SK-N-SH treated with all-trans-retinoic acid at 6 μM for 48 hours (cell line): ENCODE results near the gene KCNIP1.

Experiments used
- ATAC-seq: fragments of 200-7000 bp; cut with Tn5 transposase; 3 replicates; pipeline ENCODE4 v1.9.1; 2020; ENCODE audit warnings: mild to moderate bottlenecking, moderate library complexity
- ARNTL ChIP-seq: fragments of 450-650 bp; formaldehyde crosslinking; IDR thresholded peaks from 2 replicates; pipeline ENCODE4 v1.5.0; 2020; ENCODE audit warnings: low read depth, mild to moderate bottlenecking, moderate library complexity, borderline replicate concordance
- CSDC2 ChIP-seq: fragments of 250-450 bp; sonication (Bioruptor Pico); IDR thresholded peaks from 2 replicates; pipeline ENCODE4 v1.5.0; 2020; ENCODE audit warnings: mild to moderate bottlenecking, moderate library complexity
- ESRRG ChIP-seq: fragments of 250-450 bp; sonication (Bioruptor Pico); IDR thresholded peaks from 2 replicates; pipeline ENCODE4 v1.6.1; 2021; ENCODE audit warnings: mild to moderate bottlenecking
- GLIS3 ChIP-seq: fragments of 250-450 bp; sonication (Bioruptor Pico); IDR thresholded peaks from 2 replicates; pipeline ENCODE4 v1.5.0; 2020; ENCODE audit warnings: mild to moderate bottlenecking, moderate library complexity
- ISL1 ChIP-seq: fragments of 250-450 bp; sonication (Bioruptor Pico); IDR thresholded peaks from 2 replicates; pipeline ENCODE4 v2.1.2; 2022; ENCODE audit warnings: mild to moderate bottlenecking, moderate library complexity
- OSR1 ChIP-seq: fragments of 250-450 bp; sonication (Bioruptor Pico); IDR thresholded peaks from 2 replicates; pipeline ENCODE4 v1.8.0; 2022; ENCODE audit warnings: moderate library complexity, mild to moderate bottlenecking, inconsistent platforms
- PPARA ChIP-seq: fragments of 250-450 bp; sonication (Bioruptor Pico); IDR thresholded peaks from 2 replicates; pipeline ENCODE4 v1.5.0; 2020; ENCODE audit warnings: mild to moderate bottlenecking, borderline replicate concordance
- RARB ChIP-seq: fragments of 250-450 bp; sonication (Bioruptor Pico); IDR thresholded peaks from 2 replicates; pipeline ENCODE4 v1.8.0; 2021; ENCODE audit warnings: mild to moderate bottlenecking, moderate library complexity
- SNAI2 ChIP-seq: fragments of 250-450 bp; sonication (Bioruptor Pico); IDR thresholded peaks from 2 replicates; pipeline ENCODE4 v1.5.0; 2020; ENCODE audit warnings: mild to moderate bottlenecking, moderate library complexity
- TCF4 ChIP-seq: fragments of 250-450 bp; sonication (Bioruptor Pico); IDR thresholded peaks from 2 replicates; pipeline ENCODE4 v1.8.0; 2021; ENCODE audit warnings: mild to moderate bottlenecking, moderate library complexity, borderline replicate concordance
- TOX ChIP-seq: fragments of 250-450 bp; sonication (Bioruptor Pico); IDR thresholded peaks from 2 replicates; pipeline ENCODE4 v1.8.0; 2021; ENCODE audit warnings: mild to moderate bottlenecking, moderate library complexity, borderline replicate concordance
- ZC3H10 ChIP-seq: fragments of 250-450 bp; sonication (Bioruptor Pico); IDR thresholded peaks from 2 replicates; pipeline ENCODE4 v1.5.1; 2021; ENCODE audit warnings: mild to moderate bottlenecking, moderate library complexity
- ZFP3 ChIP-seq: fragments of 250-450 bp; sonication (Bioruptor Pico); IDR thresholded peaks from 2 replicates; pipeline ENCODE4 v1.5.0; 2020; ENCODE audit warnings: mild to moderate bottlenecking, moderate library complexity
- ZFP30 ChIP-seq: fragments of 450-650 bp; formaldehyde crosslinking; IDR thresholded peaks from 2 replicates; pipeline ENCODE4 v1.5.0; 2022; ENCODE audit warnings: mild to moderate bottlenecking, moderate library complexity
- ZNF565 ChIP-seq: fragments of 450-650 bp; formaldehyde crosslinking; conservative IDR thresholded peaks from 2 replicates; pipeline ENCODE4 v1.5.0; 2020; ENCODE audit warnings: low read depth, mild to moderate bottlenecking, moderate library complexity
- ZNF70 ChIP-seq: fragments of 450-650 bp; formaldehyde crosslinking; IDR thresholded peaks from 2 replicates; pipeline ENCODE4 v1.5.0; 2020; ENCODE audit warnings: mild to moderate bottlenecking, moderate library complexity
- ZNF8 ChIP-seq: fragments of 450-650 bp; formaldehyde crosslinking; IDR thresholded peaks from 2 replicates; pipeline ENCODE4 v1.5.0; 2020; ENCODE audit warnings: mild to moderate bottlenecking, moderate library complexity
- TF ChIP-seq, protein P1 (sequence below): fragments of 250-450 bp; sonication (Bioruptor Pico); IDR thresholded peaks from 2 replicates; pipeline ENCODE4 v1.5.0; 2020; ENCODE audit warnings: mild to moderate bottlenecking, moderate library complexity
- TF ChIP-seq, protein P2 (sequence below): fragments of 250-450 bp; sonication (Bioruptor Pico); IDR thresholded peaks from 2 replicates; pipeline ENCODE4 v1.5.1; 2020; ENCODE audit warnings: low read depth, mild to moderate bottlenecking, moderate library complexity
- TF ChIP-seq, protein P3 (sequence below): fragments of 250-450 bp; sonication (Bioruptor Pico); IDR thresholded peaks from 2 replicates; pipeline ENCODE4 v1.8.0; 2020; ENCODE audit warnings: mild to moderate bottlenecking, moderate library complexity, borderline replicate concordance
- TF ChIP-seq, protein P4 (sequence below): fragments of 250-450 bp; sonication (Bioruptor Pico); IDR thresholded peaks from 2 replicates; pipeline ENCODE4 v1.8.0; 2021; ENCODE audit warnings: low read depth, mild to moderate bottlenecking, moderate library complexity, borderline replicate concordance
- TF ChIP-seq, protein P5 (sequence below): fragments of 250-450 bp; sonication (Bioruptor Pico); IDR thresholded peaks from 2 replicates; pipeline ENCODE4 v1.5.1; 2021; ENCODE audit warnings: mild to moderate bottlenecking, moderate library complexity

KCNIP1 gene

DNA sequence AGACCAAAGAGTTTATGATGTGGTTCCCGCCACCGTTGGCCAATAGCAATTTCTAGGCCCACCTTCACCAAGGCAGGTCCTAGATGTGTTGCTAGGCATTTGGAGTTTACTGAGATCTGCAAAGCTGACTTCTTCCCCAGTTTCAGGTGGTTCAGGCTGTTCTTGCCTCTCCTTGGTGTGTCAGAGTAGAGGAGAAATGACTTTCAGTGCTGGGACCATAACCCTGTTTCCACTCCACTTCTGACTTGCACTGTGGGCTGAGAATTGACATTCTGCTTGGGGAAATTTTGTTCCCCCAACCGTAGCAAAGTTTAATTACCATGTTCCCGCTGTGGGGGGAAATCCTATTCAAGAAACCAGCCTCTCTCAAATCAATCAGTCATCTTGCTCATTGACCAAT is 151.7 kb downstream of the KCNIP1 start:
- ATAC-seq, result no peak
- TF ChIP-seq PPARA (CRISPR knock-in tag) (no peak), ZFP30 (no peak), SNAI2 (CRISPR knock-in tag) (no peak), ARNTL (CRISPR knock-in tag) (no peak), ZNF8 (CRISPR knock-in tag) (no peak), GLIS3 (CRISPR knock-in tag) (no peak), ISL1 (CRISPR knock-in tag) (no peak), TOX (CRISPR knock-in tag) (no peak), ZNF70 (no peak), RARB (CRISPR knock-in tag) (no peak), CSDC2 (CRISPR knock-in tag) (no peak), OSR1 (CRISPR knock-in tag) (no peak)
- TF ChIP-seq, protein P1, sequence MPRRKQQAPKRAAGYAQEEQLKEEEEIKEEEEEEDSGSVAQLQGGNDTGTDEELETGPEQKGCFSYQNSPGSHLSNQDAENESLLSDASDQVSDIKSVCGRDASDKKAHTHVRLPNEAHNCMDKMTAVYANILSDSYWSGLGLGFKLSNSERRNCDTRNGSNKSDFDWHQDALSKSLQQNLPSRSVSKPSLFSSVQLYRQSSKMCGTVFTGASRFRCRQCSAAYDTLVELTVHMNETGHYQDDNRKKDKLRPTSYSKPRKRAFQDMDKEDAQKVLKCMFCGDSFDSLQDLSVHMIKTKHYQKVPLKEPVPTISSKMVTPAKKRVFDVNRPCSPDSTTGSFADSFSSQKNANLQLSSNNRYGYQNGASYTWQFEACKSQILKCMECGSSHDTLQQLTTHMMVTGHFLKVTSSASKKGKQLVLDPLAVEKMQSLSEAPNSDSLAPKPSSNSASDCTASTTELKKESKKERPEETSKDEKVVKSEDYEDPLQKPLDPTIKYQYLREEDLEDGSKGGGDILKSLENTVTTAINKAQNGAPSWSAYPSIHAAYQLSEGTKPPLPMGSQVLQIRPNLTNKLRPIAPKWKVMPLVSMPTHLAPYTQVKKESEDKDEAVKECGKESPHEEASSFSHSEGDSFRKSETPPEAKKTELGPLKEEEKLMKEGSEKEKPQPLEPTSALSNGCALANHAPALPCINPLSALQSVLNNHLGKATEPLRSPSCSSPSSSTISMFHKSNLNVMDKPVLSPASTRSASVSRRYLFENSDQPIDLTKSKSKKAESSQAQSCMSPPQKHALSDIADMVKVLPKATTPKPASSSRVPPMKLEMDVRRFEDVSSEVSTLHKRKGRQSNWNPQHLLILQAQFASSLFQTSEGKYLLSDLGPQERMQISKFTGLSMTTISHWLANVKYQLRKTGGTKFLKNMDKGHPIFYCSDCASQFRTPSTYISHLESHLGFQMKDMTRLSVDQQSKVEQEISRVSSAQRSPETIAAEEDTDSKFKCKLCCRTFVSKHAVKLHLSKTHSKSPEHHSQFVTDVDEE (CRISPR knock-in tag), result no peak
- TF ChIP-seq, protein P2, sequence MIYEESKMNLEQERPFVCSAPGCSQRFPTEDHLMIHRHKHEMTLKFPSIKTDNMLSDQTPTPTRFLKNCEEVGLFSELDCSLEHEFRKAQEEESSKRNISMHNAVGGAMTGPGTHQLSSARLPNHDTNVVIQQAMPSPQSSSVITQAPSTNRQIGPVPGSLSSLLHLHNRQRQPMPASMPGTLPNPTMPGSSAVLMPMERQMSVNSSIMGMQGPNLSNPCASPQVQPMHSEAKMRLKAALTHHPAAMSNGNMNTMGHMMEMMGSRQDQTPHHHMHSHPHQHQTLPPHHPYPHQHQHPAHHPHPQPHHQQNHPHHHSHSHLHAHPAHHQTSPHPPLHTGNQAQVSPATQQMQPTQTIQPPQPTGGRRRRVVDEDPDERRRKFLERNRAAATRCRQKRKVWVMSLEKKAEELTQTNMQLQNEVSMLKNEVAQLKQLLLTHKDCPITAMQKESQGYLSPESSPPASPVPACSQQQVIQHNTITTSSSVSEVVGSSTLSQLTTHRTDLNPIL (CRISPR knock-in tag), result no peak
- TF ChIP-seq, protein P3, sequence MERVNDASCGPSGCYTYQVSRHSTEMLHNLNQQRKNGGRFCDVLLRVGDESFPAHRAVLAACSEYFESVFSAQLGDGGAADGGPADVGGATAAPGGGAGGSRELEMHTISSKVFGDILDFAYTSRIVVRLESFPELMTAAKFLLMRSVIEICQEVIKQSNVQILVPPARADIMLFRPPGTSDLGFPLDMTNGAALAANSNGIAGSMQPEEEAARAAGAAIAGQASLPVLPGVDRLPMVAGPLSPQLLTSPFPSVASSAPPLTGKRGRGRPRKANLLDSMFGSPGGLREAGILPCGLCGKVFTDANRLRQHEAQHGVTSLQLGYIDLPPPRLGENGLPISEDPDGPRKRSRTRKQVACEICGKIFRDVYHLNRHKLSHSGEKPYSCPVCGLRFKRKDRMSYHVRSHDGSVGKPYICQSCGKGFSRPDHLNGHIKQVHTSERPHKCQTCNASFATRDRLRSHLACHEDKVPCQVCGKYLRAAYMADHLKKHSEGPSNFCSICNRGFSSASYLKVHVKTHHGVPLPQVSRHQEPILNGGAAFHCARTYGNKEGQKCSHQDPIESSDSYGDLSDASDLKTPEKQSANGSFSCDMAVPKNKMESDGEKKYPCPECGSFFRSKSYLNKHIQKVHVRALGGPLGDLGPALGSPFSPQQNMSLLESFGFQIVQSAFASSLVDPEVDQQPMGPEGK (CRISPR knock-in tag), result no peak
- TF ChIP-seq, protein P4, sequence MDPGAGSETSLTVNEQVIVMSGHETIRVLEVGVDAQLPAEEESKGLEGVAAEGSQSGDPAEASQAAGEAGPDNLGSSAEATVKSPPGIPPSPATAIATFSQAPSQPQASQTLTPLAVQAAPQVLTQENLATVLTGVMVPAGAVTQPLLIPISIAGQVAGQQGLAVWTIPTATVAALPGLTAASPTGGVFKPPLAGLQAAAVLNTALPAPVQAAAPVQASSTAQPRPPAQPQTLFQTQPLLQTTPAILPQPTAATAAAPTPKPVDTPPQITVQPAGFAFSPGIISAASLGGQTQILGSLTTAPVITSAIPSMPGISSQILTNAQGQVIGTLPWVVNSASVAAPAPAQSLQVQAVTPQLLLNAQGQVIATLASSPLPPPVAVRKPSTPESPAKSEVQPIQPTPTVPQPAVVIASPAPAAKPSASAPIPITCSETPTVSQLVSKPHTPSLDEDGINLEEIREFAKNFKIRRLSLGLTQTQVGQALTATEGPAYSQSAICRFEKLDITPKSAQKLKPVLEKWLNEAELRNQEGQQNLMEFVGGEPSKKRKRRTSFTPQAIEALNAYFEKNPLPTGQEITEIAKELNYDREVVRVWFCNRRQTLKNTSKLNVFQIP (CRISPR knock-in tag), result no peak
- TF ChIP-seq, all 23 proteins: peak for 0

DNA sequence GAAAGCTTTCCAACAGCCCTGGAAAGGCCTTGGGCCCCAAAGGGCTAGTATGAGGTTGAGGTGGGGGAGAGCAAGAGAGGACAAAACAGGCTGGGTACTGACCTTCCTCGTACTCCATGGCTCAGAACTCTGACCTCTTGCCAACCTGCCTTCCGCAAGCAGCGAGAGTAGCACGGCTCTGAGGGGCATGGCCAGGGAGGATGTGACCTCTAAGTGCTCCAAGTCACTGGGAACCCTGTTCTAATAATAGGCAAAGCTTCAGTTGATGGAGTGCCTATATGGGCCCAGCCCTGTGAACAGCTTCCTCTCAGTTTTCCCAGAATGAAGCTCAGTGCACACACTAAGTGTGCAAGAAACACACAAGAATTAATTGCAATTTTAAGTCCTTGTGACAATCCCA is 152.1 kb downstream of the KCNIP1 start:
- no peak for ATAC-seq
- TF ChIP-seq ZFP3 (CRISPR knock-in tag), result no peak
- TF ChIP-seq OSR1 (CRISPR knock-in tag), result no peak
- no peak for TF ChIP-seq ZNF8 (CRISPR knock-in tag)
- no peak for TF ChIP-seq PPARA (CRISPR knock-in tag)
- no peak for TF ChIP-seq ZC3H10 (CRISPR knock-in tag)
- no peak for TF ChIP-seq RARB (CRISPR knock-in tag)
- TF ChIP-seq, protein P1 (CRISPR knock-in tag), result no peak
- TF ChIP-seq ARNTL (CRISPR knock-in tag), result no peak

DNA sequence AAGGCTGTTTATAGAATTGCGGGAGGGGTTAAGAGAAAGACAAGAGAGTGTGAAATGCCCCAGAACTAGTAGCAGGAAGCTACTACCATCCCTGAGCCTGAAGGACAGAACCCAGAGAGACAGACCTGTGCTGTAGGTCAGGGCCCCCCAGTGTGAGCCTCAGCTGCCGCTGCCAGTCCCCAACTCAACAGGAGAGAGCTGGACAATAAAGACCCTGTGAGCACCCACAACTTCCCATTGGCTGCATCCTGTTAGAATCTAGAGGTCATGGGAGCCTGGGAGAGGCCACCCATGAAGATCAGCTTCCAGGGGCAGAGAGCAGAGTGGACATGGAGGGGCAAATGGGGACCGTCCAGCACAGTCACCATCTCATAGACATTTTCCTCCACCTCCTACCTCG is 152.5 kb downstream of the KCNIP1 start:
- TF ChIP-seq ZFP3 (CRISPR knock-in tag), result no peak
- no peak for TF ChIP-seq TCF4 (CRISPR knock-in tag)
- no peak for TF ChIP-seq ESRRG (CRISPR knock-in tag)
- no peak for TF ChIP-seq ZFP30
- no peak for TF ChIP-seq ARNTL (CRISPR knock-in tag)
- no peak for TF ChIP-seq SNAI2 (CRISPR knock-in tag)
- no peak for TF ChIP-seq OSR1 (CRISPR knock-in tag)
- no peak for TF ChIP-seq ZNF565
- TF ChIP-seq CSDC2 (CRISPR knock-in tag), result no peak
- TF ChIP-seq, protein P1 (CRISPR knock-in tag), result no peak
- no peak for TF ChIP-seq RARB (CRISPR knock-in tag)
- no peak for TF ChIP-seq GLIS3 (CRISPR knock-in tag)
- TF ChIP-seq, protein P5, sequence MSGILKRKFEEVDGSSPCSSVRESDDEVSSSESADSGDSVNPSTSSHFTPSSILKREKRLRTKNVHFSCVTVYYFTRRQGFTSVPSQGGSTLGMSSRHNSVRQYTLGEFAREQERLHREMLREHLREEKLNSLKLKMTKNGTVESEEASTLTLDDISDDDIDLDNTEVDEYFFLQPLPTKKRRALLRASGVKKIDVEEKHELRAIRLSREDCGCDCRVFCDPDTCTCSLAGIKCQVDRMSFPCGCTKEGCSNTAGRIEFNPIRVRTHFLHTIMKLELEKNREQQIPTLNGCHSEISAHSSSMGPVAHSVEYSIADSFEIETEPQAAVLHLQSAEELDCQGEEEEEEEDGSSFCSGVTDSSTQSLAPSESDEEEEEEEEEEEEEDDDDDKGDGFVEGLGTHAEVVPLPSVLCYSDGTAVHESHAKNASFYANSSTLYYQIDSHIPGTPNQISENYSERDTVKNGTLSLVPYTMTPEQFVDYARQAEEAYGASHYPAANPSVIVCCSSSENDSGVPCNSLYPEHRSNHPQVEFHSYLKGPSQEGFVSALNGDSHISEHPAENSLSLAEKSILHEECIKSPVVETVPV (CRISPR knock-in tag), result no peak
- TF ChIP-seq, all 23 proteins: peak for 0
- no peak for ATAC-seq
